ENCODE results near the gene SLC50A1. TPM values are rescaled to one million over a fixed set of nuclear protein-coding genes. Genes with fewer than 3 reads are reported as not detected.

SLC50A1 gene
- polyA plus RNA-seq, 2 donors = 41.0 to 51.5 TPM

GRCh38 chr1:155131856-155132255 lies 3.8 kb upstream of the SLC50A1 start:
- no peak overlapping the region for H3K4me3 ChIP-seq (ENCODE audit: low read depth in 1 of 2, low read length in 2 of 2)
- H3K27ac ChIP-seq (ENCODE audit: low read depth in 2 of 2, low read length in 1 of 2) = peak overlapping the region in 1 of 2 donors; percentile 84
- no peaks in the 10 kb centered on the region for H3K27me3 ChIP-seq (ENCODE audit: control insufficient read depth in 1 of 2, insufficient read depth in 2 of 2, low read length in 2 of 2)
- H3K4me1 ChIP-seq (ENCODE audit: control insufficient read depth in 2 of 2, insufficient read depth in 2 of 2, low read length in 1 of 2) = peaks cover 9 to 19% of the 10 kb centered on the region in 2 donors
- H3K36me3 ChIP-seq (ENCODE audit: control insufficient read depth in 2 of 2, insufficient read depth in 2 of 2, low read length in 1 of 2) = peaks cover 17 to 20% of the 10 kb centered on the region in 2 donors
- WGBS, 2 donors = 55 to 58% methylated on average over 2 of the region's 2 CpGs
- no peaks in the 10 kb centered on the region for H3K9me3 ChIP-seq (ENCODE audit: control insufficient read depth in 2 of 2, insufficient read depth in 1 of 2, low read depth in 1 of 2, low read length in 1 of 2)

DNA sequence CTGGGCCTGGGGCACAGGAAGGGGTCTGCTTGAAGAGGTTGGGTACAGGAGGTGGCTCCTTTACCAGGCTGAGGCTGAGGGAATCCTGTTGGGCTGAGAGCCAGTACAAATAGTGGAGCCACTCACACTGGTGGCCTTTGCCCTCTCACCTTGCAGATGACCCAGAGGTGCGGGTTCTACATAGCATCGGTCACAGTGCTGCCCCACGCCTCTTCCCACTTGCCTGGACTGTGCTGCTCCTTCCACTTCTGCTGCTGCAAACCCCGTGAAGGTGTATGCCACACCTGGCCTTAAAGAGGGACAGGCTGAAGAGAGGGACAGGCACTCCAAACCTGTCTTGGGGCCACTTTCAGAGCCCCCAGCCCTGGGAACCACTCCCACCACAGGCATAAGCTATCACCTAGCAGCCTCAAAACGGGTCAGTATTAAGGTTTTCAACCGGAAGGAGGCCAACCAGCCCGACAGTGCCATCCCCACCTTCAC lies 1.8 kb upstream of the SLC50A1 start:
- Histone ChIP-seq H3K9me3 (ENCODE audit: control insufficient read depth in 2 of 2, insufficient read depth in 1 of 2, low read depth in 1 of 2, low read length in 1 of 2) (no peaks in the 10 kb centered on the region), H3K36me3 (ENCODE audit: control insufficient read depth in 2 of 2, insufficient read depth in 2 of 2, low read length in 1 of 2) (peaks cover 17 to 20% of the 10 kb centered on the region in 2 donors), H3K4me3 (ENCODE audit: low read depth in 1 of 2, low read length in 2 of 2) (no peak overlapping the region), H3K27me3 (ENCODE audit: control insufficient read depth in 1 of 2, insufficient read depth in 2 of 2, low read length in 2 of 2) (no peaks in the 10 kb centered on the region), H3K27ac (ENCODE audit: low read depth in 2 of 2, low read length in 1 of 2) (peak overlapping the region; percentile 100), H3K4me1 (ENCODE audit: control insufficient read depth in 2 of 2, insufficient read depth in 2 of 2, low read length in 1 of 2) (peaks cover 13 to 22% of the 10 kb centered on the region in 2 donors)
- 64 to 66% methylated on average over 7 of the region's 7 CpGs for WGBS, 2 donors

DNA sequence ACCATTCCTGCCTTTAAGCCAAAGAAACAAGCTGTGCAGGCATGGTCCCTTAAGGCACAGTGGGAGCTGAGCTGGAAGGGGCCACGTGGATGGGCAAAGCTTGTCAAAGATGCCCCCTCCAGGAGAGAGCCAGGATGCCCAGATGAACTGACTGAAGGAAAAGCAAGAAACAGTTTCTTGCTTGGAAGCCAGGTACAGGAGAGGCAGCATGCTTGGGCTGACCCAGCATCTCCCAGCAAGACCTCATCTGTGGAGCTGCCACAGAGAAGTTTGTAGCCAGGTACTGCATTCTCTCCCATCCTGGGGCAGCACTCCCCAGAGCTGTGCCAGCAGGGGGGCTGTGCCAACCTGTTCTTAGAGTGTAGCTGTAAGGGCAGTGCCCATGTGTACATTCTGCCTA lies 1.3 kb upstream of the SLC50A1 start:
- 42 to 67% methylated on average over 1 of the region's 1 CpG for WGBS, 2 donors
- peaks cover 17 to 20% of the 10 kb centered on the region in 2 donors for H3K36me3 ChIP-seq (ENCODE audit: control insufficient read depth in 2 of 2, insufficient read depth in 2 of 2, low read length in 1 of 2)

DNA sequence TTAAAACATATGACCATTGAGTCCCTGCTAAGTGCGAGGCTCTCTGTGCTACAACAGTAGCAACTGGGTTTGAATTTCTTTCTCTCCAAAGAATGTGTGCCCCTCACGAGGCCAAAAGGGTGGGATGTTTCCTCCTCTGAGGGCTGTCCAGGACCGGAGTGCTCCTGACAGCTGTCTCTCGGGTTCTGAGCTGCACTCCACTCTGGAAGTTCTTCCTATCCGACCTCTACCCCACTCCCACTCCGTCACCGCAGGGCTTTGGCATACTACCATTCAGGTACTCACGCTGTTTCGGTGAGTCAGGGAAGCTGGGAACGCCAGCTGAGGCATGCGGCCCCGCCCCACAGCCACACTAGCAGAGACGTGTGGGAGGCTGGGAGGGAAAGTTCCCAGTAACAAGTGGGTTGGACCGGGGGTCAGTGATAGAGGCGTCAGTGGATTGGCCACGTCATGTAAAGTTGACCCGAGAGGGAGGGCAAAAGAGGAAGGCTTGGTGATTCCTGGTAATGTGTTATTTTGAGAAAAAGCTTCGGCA lies 705 bp upstream of the SLC50A1 start:
- peak overlapping the region; percentile 53 to 70 for H3K4me3 ChIP-seq (ENCODE audit: low read depth in 1 of 2, low read length in 2 of 2)
- H3K4me1 ChIP-seq (ENCODE audit: control insufficient read depth in 2 of 2, insufficient read depth in 2 of 2, low read length in 1 of 2) = peaks cover 13 to 22% of the 10 kb centered on the region in 2 donors
- H3K27me3 ChIP-seq (ENCODE audit: control insufficient read depth in 1 of 2, insufficient read depth in 2 of 2, low read length in 2 of 2) = no peaks in the 10 kb centered on the region
- H3K36me3 ChIP-seq (ENCODE audit: control insufficient read depth in 2 of 2, insufficient read depth in 2 of 2, low read length in 1 of 2) = peaks cover 17 to 20% of the 10 kb centered on the region in 2 donors
- H3K9me3 ChIP-seq (ENCODE audit: control insufficient read depth in 2 of 2, insufficient read depth in 1 of 2, low read depth in 1 of 2, low read length in 1 of 2) = no peaks in the 10 kb centered on the region
- 4 to 9% methylated on average over 18 of the region's 18 CpGs for WGBS, 2 donors
- peak overlapping the region; percentile 100 for H3K27ac ChIP-seq (ENCODE audit: low read depth in 2 of 2, low read length in 1 of 2)

More for the DNA sequence above, 1.3 kb upstream of the SLC50A1 start:
- Histone ChIP-seq H3K27ac (ENCODE audit: low read depth in 2 of 2, low read length in 1 of 2) (peak overlapping the region; percentile 100), H3K4me1 (ENCODE audit: control insufficient read depth in 2 of 2, insufficient read depth in 2 of 2, low read length in 1 of 2) (peaks cover 13 to 22% of the 10 kb centered on the region in 2 donors), H3K9me3 (ENCODE audit: control insufficient read depth in 2 of 2, insufficient read depth in 1 of 2, low read depth in 1 of 2, low read length in 1 of 2) (no peaks in the 10 kb centered on the region), H3K4me3 (ENCODE audit: low read depth in 1 of 2, low read length in 2 of 2) (peak overlapping the region in 1 of 2 donors; percentile 53), H3K27me3 (ENCODE audit: control insufficient read depth in 1 of 2, insufficient read depth in 2 of 2, low read length in 2 of 2) (no peaks in the 10 kb centered on the region)

GRCh38 chr1:155136748-155137147 lies 1.1 kb downstream of the SLC50A1 start:
- H3K4me3 ChIP-seq (ENCODE audit: low read depth in 1 of 2, low read length in 2 of 2) = peak overlapping the region; percentile 17 to 53
- peaks cover 13 to 19% of the 10 kb centered on the region in 2 donors for H3K4me1 ChIP-seq (ENCODE audit: control insufficient read depth in 2 of 2, insufficient read depth in 2 of 2, low read length in 1 of 2)
- H3K36me3 ChIP-seq (ENCODE audit: control insufficient read depth in 2 of 2, insufficient read depth in 2 of 2, low read length in 1 of 2) = peaks cover 8 to 19% of the 10 kb centered on the region in 2 donors
- WGBS, 2 donors = 18 to 26% methylated on average over 6 of the region's 6 CpGs
- H3K27ac ChIP-seq (ENCODE audit: low read depth in 2 of 2, low read length in 1 of 2) = peak overlapping the region; percentile 74 to 75
- no peaks in the 10 kb centered on the region for H3K27me3 ChIP-seq (ENCODE audit: control insufficient read depth in 1 of 2, insufficient read depth in 2 of 2, low read length in 2 of 2)
- no peaks in the 10 kb centered on the region for H3K9me3 ChIP-seq (ENCODE audit: control insufficient read depth in 2 of 2, insufficient read depth in 1 of 2, low read depth in 1 of 2, low read length in 1 of 2)

- 83 to 89% methylated on average over 6 of the region's 6 CpGs for WGBS, 2 donors
- H3K4me1 ChIP-seq (ENCODE audit: control insufficient read depth in 2 of 2, insufficient read depth in 2 of 2, low read length in 1 of 2) = peaks cover 13 to 19% of the 10 kb centered on the region in 2 donors
Observed at GRCh38 chr1:155137154-155137949, 1.7 kb downstream of the SLC50A1 start.

GRCh38 chr1:155139895-155140629 lies 4.4 kb downstream of the SLC50A1 start, which contains the start of gene DPM3:
TSS of gene DPM3 (minus strand) at chr1:155140531. CDS start at chr1:155140240, 291 bp downstream.
- Histone ChIP-seq H3K27ac (ENCODE audit: low read depth in 2 of 2, low read length in 1 of 2) (peak within 1 kb of the TSS; percentile 84 to 90), H3K27me3 (ENCODE audit: control insufficient read depth in 1 of 2, insufficient read depth in 2 of 2, low read length in 2 of 2) (no peaks in the 10 kb centered on the region), H3K4me1 (ENCODE audit: control insufficient read depth in 2 of 2, insufficient read depth in 2 of 2, low read length in 1 of 2) (peaks cover 5 to 8% of the 10 kb centered on the region in 2 donors), H3K4me3 (ENCODE audit: low read depth in 1 of 2, low read length in 2 of 2) (peak within 1 kb of the TSS; percentile 76 to 88), H3K9me3 (ENCODE audit: control insufficient read depth in 2 of 2, insufficient read depth in 1 of 2, low read depth in 1 of 2, low read length in 1 of 2) (no peaks in the 10 kb centered on the region), H3K36me3 (ENCODE audit: control insufficient read depth in 2 of 2, insufficient read depth in 2 of 2, low read length in 1 of 2) (no peaks in the 10 kb centered on the region)
- WGBS, 2 donors = 1% methylated on average over 42 of the region's 42 CpGs

More at GRCh38 chr1:155137154-155137949, 1.7 kb downstream of the SLC50A1 start:
- H3K27me3 ChIP-seq (ENCODE audit: control insufficient read depth in 1 of 2, insufficient read depth in 2 of 2, low read length in 2 of 2) = no peaks in the 10 kb centered on the region
- peak overlapping the region; percentile 74 to 75 for H3K27ac ChIP-seq (ENCODE audit: low read depth in 2 of 2, low read length in 1 of 2)
- H3K36me3 ChIP-seq (ENCODE audit: control insufficient read depth in 2 of 2, insufficient read depth in 2 of 2, low read length in 1 of 2) = peaks cover 5 to 17% of the 10 kb centered on the region in 2 donors
- no peaks in the 10 kb centered on the region for H3K9me3 ChIP-seq (ENCODE audit: control insufficient read depth in 2 of 2, insufficient read depth in 1 of 2, low read depth in 1 of 2, low read length in 1 of 2)
- H3K4me3 ChIP-seq (ENCODE audit: low read depth in 1 of 2, low read length in 2 of 2) = no peak overlapping the region

DNA sequence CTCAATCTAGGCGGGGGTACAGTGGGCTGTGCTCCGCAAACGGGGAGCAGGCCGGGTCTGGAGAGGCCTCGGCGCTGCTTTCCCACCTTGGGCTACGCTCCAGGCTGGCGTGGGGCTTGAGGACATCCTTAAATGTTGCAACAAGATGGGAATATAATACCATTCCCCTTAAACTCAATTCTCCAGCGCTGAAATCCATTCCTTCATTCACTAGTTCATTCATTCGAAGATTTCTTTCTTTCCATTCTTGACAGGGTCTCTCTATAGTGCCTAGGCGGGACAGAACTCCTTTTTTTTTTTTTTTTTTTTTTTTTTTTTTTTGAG lies 4.9 kb downstream of the SLC50A1 start:
- Histone ChIP-seq H3K4me3 (ENCODE audit: low read depth in 1 of 2, low read length in 2 of 2) (peak overlapping the region; percentile 76 to 88), H3K36me3 (ENCODE audit: control insufficient read depth in 2 of 2, insufficient read depth in 2 of 2, low read length in 1 of 2) (no peaks in the 10 kb centered on the region), H3K9me3 (ENCODE audit: control insufficient read depth in 2 of 2, insufficient read depth in 1 of 2, low read depth in 1 of 2, low read length in 1 of 2) (no peaks in the 10 kb centered on the region), H3K4me1 (ENCODE audit: control insufficient read depth in 2 of 2, insufficient read depth in 2 of 2, low read length in 1 of 2) (peaks cover 4 to 8% of the 10 kb centered on the region in 2 donors), H3K27ac (ENCODE audit: low read depth in 2 of 2, low read length in 1 of 2) (peak overlapping the region in 1 of 2 donors; percentile 90), H3K27me3 (ENCODE audit: control insufficient read depth in 1 of 2, insufficient read depth in 2 of 2, low read length in 2 of 2) (no peaks in the 10 kb centered on the region)
- 6% methylated on average over 11 of the region's 11 CpGs for WGBS, 2 donors

GRCh38 chr1:155141749-155142148 lies 6.1 kb downstream of the SLC50A1 start:
- Histone ChIP-seq H3K27ac (ENCODE audit: low read depth in 2 of 2, low read length in 1 of 2) (no peak overlapping the region), H3K9me3 (ENCODE audit: control insufficient read depth in 2 of 2, insufficient read depth in 1 of 2, low read depth in 1 of 2, low read length in 1 of 2) (no peaks in the 10 kb centered on the region), H3K4me1 (ENCODE audit: control insufficient read depth in 2 of 2, insufficient read depth in 2 of 2, low read length in 1 of 2) (peaks cover 4 to 7% of the 10 kb centered on the region in 2 donors), H3K27me3 (ENCODE audit: control insufficient read depth in 1 of 2, insufficient read depth in 2 of 2, low read length in 2 of 2) (no peaks in the 10 kb centered on the region), H3K4me3 (ENCODE audit: low read depth in 1 of 2, low read length in 2 of 2) (no peak overlapping the region), H3K36me3 (ENCODE audit: control insufficient read depth in 2 of 2, insufficient read depth in 2 of 2, low read length in 1 of 2) (no peaks in the 10 kb centered on the region)
- 84 to 85% methylated on average over 7 of the region's 7 CpGs for WGBS, 2 donors
